ENCODE data around the gene KLF2. TPM values are rescaled to one million over a fixed set of nuclear protein-coding genes. Genes with fewer than 3 reads are reported as not detected.

Gene KLF2
- total RNA-seq, 2 experiments from 2014 or later: 0.94 to 1.0 TPM

GRCh38 chr19:16290692-16291091, 33.9 kb upstream of the KLF2 start:
- no peak for DNase-seq
- Mint-ChIP-seq H3K4me1 (ENCODE audit: low read depth) (peaks cover 4% of the 10 kb centered on the region), H3K27me3 (peaks cover 7% of the 10 kb centered on the region), H3K27ac (no peak overlapping the region), H3K36me3 (ENCODE audit: low read depth) (no peaks in the 10 kb centered on the region), H3K4me3 (no peak overlapping the region), H3K9me3 (peaks cover 2% of the 10 kb centered on the region)
- intact Hi-C loops (cut with micrococcal nuclease): no loop called here
- ChIA-PET POLR2A (interaction anchor here (0.5 kb wide), 1 partner anchor 180 kb away, joined by 3 read pairs; no protein-coding TSS in a partner anchor), CTCF (no interaction called here)
- no peak for TF ChIP-seq CTCF (IDR thresholded peaks at IDR 0.05)
- no peak for ATAC-seq

- Mint-ChIP-seq H3K36me3 (ENCODE audit: low read depth) (no peaks in the 10 kb centered on the region), H3K27ac (no peak overlapping the region), H3K9me3 (peaks cover 2% of the 10 kb centered on the region), H3K4me3 (no peak overlapping the region), H3K4me1 (ENCODE audit: low read depth) (no peaks in the 10 kb centered on the region), H3K27me3 (no peaks in the 10 kb centered on the region)
- POLR2A ChIA-PET: no interaction called here
- intact Hi-C loops (cut with micrococcal nuclease): no loop called here
- TF ChIP-seq CTCF (IDR thresholded peaks at IDR 0.05): no peak
- ATAC-seq (no peak), DNase-seq (no peak)
- CTCF ChIA-PET: interaction anchor here (0.8 kb wide), 1 partner anchor 36 kb away, joined by 3 read pairs; no protein-coding TSS in a partner anchor
Observed at GRCh38 chr19:16293118-16294091, 31.2 kb upstream of the KLF2 start.

GRCh38 chr19:16295057-16295456, 29.6 kb upstream of the KLF2 start:
- POLR2A ChIA-PET: no interaction called here
- no peaks in the 10 kb centered on the region for H3K9me3 Mint-ChIP-seq
- intact Hi-C loops (cut with micrococcal nuclease): no loop called here
- no peak overlapping the region for H3K27ac Mint-ChIP-seq
- ATAC-seq (no peak), DNase-seq (no peak)
- H3K27me3 Mint-ChIP-seq: no peaks in the 10 kb centered on the region
- no peaks in the 10 kb centered on the region for H3K36me3 Mint-ChIP-seq (ENCODE audit: low read depth)
- no peak for TF ChIP-seq CTCF (IDR thresholded peaks at IDR 0.05)
- no peak overlapping the region for H3K4me3 Mint-ChIP-seq
- H3K4me1 Mint-ChIP-seq (ENCODE audit: low read depth): no peaks in the 10 kb centered on the region
- CTCF ChIA-PET: no interaction called here

GRCh38 chr19:16296713-16297112, 27.9 kb upstream of the KLF2 start:
- H3K27ac Mint-ChIP-seq: no peak overlapping the region
- no peaks in the 10 kb centered on the region for H3K4me1 Mint-ChIP-seq (ENCODE audit: low read depth)
- H3K36me3 Mint-ChIP-seq (ENCODE audit: low read depth): no peaks in the 10 kb centered on the region
- CTCF ChIA-PET: no interaction called here
- intact Hi-C loops (cut with micrococcal nuclease): no loop called here
- ATAC-seq: no peak
- no peaks in the 10 kb centered on the region for H3K9me3 Mint-ChIP-seq
- H3K27me3 Mint-ChIP-seq: no peaks in the 10 kb centered on the region
- H3K4me3 Mint-ChIP-seq: no peak overlapping the region
- TF ChIP-seq CTCF (IDR thresholded peaks at IDR 0.05): no peak
- no peak for DNase-seq
- POLR2A ChIA-PET: no interaction called here

- no peaks in the 10 kb centered on the region for H3K9me3 Mint-ChIP-seq
- no peaks in the 10 kb centered on the region for H3K36me3 Mint-ChIP-seq (ENCODE audit: low read depth)
- no peak for TF ChIP-seq CTCF (IDR thresholded peaks at IDR 0.05)
- ChIA-PET CTCF (no interaction called here), POLR2A (no interaction called here)
- H3K27me3 Mint-ChIP-seq: no peaks in the 10 kb centered on the region
- DNase-seq: no peak
- no peak overlapping the region for H3K4me3 Mint-ChIP-seq
- no peak for ATAC-seq
- H3K4me1 Mint-ChIP-seq (ENCODE audit: low read depth): no peaks in the 10 kb centered on the region
- H3K27ac Mint-ChIP-seq: no peak overlapping the region
- intact Hi-C loops (cut with micrococcal nuclease): no loop called here
Observed at GRCh38 chr19:16297575-16298178, 26.9 kb upstream of the KLF2 start.
